Inferior parietal cortex (tissue), 1 donor: ENCODE measurements around the gene GSDME.
"Not testable (repeated sequence)": the region's sequence is repeated elsewhere in the genome, so short reads cannot be mapped to it uniquely, and the experiment has no call there.

ENCODE experiments used
- DNase-seq: peaks from one replicate; pipeline ENCODE4 v3.0.0-alpha.2; 2016; ENCODE audit errors: extremely low spot score

Gene GSDME

DNA sequence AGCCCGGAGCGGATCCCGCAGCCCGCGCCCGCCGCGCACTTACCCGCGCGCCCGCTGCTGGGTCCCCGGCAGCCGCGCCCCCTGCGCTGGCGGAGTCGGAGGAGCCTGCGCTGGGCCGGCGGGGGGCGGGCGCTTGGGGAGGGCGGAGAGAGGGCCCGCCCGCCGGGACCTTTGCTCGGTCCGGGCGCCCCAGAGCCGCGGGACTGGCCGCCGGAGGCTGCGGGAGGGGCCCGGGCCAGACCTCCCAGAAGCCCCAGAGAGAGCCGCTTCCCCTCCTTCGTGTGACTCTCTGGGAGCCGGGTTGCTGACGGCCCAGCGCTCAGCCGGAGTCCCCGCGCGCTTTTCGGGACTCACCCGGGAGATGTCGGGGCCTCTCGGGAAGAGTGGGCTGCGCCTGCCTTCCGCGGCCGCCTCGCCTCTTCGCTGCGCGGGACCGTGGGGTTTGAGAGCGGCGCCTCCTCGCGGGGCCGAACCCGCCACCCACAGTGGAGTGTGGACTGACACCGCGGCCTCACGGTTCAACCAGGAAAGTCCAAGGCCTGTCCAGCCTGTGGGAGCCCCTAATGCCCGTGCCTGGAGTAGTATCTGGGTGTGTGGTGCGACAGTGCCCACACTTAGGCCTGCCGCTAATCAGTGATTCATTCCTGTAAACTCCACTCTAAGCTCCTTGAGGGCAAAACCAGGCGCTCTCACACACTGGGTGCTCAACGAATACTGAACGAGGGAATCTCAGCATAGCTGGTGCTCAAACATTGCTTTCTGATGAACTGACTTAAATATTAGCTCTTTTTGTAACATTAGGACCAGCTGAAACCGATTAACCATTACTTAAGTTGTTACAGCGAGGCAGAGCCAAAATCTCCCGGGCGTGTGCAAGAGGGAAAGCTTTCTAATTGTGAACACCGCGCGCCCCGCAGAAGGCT, at the start of gene GSDME:
TSS of gene GSDME (minus strand) at position 112 of the 923 bp plus-strand sequence. CDS start 7,690 bp downstream, outside the sequence.
- DNase-seq: peak; percentile 38

DNA sequence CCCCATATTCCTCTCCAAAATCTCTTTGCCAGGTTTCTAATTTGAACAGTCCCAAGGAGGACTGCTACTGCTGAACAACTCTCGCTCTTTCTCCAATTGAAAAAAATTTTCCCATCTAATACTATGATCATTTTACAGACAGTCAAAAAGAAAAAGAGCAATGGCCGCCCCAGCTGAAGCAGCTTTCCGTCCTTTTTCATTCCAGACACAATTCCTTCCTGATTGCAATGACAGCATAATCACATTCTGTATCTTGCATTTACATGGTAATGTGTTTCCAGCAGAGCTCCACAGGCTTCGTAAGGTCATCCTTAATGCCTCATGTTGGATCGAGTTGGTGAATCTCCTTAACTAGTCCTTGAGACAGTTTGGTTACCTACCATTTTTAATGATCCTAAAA, 45.0 kb upstream of the GSDME start:
- DNase-seq: no peak

- no peak for DNase-seq
Measured at GRCh38 chr7:24801883-24802282, 44.6 kb upstream of the GSDME start.

- DNase-seq: no peak
Measured at GRCh38 chr7:24800667-24801066, 43.4 kb upstream of the GSDME start.

GRCh38 chr7:24800073-24800472, 42.8 kb upstream of the GSDME start:
- DNase-seq: no peak

GRCh38 chr7:24799506-24799905, 42.2 kb upstream of the GSDME start:
- no peak for DNase-seq

DNA sequence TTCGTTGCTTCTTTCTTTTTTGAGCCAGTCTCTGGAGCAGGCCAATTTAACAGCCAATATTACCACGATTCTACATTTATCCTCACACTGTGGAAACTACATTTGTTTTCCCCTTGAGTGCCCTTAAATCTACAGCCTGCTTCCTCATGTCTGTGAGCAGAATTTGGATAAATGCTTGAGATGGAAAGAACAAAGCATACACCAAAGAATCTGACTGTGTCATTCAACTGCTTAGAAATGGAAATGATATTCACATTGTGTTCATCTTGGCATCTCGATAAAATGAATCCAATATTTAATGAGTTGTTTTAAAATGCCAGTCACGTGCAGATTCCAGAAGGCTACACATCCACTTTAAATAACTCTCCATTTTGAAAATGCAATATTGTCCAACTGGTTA, 41.0 kb upstream of the GSDME start:
- DNase-seq: no peak

GRCh38 chr7:24797270-24797669, 40.0 kb upstream of the GSDME start:
- DNase-seq: no peak

- no peak for DNase-seq
Measured at GRCh38 chr7:24795407-24795767, 38.1 kb upstream of the GSDME start.

- not testable (repeated sequence) for DNase-seq
Measured at GRCh38 chr7:24794751-24795406, 37.6 kb upstream of the GSDME start.

DNA sequence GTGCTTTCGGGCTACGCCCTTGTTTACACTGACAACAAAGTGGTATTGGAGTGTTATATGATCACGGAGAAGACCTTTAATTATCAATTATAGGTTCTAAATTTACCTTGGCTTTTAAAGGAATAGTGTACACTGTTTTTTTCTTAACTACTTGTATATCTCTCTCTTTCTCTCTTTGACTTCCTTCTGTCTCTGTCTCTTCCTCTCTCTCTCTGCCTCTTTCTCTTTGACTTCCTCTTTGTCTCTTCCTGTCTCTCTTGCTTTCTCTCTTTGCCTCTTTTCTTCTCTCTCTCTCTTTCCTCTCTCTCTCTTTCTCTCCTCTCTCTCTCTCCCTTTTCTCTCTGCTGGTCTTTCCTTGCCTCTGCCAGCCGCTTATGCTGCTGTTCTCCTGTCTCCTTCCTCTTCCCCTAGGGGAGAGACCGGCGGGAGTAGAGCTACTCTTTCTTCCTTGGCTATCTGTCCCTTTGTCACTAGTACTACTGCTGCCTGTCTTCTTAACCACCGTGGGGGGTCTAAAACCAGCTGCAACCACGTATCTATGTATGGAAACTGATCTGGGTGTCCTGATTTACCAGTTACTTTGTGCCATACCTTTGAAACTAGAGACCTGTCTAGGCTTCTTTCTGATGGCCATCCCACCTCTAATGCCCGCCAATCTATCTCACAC, 36.9 kb upstream of the GSDME start:
- DNase-seq: no peak

- DNase-seq: no peak
Measured at GRCh38 chr7:24788961-24789576, 31.8 kb upstream of the GSDME start.

DNA sequence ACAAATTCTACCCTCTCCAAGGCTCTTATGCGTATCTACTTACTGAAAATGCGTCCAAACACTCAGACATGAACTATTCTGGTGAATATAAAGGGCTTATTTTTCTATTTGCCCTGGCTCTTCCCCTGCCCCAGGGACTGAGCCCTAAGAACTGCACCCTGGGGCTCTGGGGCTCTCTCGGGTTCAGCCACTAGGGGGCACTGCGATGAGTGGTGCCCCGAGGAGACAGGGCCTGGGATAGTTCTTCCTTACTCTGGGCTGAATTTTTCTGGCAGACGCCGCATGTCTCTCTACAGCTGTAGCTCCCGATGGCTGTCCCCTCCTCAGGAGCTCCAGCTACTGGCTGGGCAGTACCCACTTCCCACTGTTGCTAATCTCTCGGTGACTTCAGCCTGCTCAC, 30.8 kb upstream of the GSDME start:
- DNase-seq: no peak

DNA sequence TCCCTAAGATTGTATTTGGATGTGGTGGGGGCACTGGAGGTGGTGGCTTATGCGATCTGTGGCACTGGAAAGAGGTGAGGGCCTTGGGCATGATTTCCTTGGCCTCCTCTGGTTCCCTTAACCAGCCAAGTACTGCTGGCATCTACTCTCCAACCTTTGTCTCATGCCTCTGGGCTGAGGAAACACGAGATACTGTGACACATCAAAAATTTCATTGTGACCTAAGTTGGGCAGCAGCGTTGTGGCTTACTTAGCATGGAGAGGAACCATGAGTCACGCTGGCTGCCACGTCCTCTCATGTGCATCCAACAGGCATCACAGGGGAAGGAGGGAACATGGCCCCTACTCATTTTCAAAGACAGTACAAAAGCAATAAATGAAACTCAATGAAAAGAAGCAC, 29.7 kb upstream of the GSDME start:
- no peak for DNase-seq

DNA sequence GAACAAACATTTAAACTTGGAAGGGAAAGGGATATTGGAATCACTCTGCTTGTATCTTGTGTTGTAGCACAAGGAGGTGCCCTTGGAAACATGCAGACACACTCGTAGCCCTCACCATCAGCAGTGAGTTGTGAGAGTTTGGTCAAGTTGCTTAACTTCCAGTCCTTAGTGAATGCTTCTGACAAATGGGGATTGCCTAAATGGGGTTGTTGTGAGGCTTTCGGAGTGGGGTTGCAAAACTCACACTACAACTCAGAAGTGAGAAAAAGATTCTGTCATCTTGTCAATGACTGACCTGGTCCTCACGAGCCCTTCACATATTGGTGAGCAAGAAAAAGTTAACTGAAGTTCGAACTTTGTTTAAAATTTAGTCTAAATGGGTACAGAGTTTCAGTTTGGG, 29.0 kb upstream of the GSDME start:
- no peak for DNase-seq

DNA sequence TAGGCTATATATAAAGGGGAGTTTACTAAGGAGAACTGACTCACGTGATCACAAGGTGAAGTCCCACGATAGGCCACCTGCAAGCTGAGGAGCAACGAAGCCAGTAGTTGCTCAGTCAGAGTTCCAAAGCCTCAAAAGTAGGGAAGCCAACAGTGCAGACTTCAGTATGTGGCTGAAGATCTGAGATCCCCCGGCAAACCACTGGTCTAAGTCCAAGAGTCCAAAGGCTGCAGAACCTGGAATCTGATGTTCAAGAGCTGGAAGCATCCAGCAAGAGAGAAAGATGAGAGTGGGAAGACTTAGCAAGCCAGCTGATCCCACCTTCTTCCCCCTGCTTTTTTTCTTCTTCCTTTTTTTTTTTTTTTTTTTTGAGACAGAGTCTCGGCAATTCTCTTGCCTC, 27.0 kb upstream of the GSDME start:
- DNase-seq: no peak

DNA sequence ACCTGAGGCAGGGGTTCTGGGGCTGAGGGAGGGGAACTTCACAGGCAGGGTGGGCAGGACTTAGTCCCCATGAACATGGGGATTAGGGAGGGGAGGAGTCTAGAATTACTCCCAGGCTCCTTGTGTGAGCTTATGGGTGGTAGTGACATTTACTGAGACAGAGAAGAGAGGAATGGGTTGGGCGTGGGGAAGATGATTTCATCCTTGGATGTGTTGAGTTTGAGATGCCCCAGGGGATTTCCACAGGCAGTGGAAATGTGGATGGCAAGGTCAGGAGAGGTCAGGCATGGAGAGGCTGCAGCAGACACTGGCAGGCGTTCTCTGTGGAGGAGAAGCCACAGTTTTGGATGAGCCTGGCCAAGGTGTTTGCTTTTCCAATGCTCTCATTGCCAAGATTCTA, 26.4 kb upstream of the GSDME start:
- DNase-seq: no peak

- no peak for DNase-seq
Measured at GRCh38 chr7:24781106-24781505, 23.8 kb upstream of the GSDME start.

DNA sequence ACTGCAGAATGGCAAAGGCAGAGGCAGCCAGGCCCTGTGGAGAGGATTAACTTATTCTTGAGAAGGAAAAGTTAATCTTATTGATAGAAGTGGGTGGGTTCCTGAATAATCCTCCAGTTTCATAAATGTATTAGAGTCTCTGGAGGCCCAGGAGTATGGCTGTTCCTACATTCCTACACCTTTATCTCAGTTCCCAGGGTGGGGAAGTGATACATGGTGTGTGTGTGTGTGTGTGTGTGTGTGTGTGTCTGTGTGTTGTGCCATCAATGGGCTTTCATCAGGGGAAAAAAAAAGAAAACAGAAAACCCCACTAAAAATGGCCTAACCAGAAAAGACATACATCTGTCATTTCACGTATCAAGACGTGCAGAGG, 22.0 kb upstream of the GSDME start:
- no peak for DNase-seq

- peak; percentile 17 for DNase-seq
Measured at GRCh38 chr7:24778543-24779282, 21.4 kb upstream of the GSDME start.

DNA sequence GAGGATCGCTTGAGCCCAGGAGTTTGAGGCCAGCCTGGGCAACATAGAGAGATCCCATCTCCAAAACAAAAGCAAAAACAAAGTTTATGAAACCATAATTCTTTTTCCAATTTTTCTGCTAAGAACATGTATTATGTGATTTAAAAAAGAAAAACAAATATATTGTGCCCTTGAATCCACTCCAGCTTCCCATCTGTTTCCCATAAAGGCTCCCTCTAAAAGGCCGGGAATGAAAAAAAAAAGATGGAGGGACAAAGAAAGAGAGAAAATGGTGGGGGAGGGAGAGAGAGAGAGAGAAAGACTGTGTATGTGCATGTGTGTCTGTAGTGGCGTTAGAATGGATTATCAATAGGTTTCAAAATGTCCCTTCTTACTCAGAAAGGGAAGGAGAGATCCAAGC, 20.5 kb upstream of the GSDME start:
- no peak for DNase-seq

DNA sequence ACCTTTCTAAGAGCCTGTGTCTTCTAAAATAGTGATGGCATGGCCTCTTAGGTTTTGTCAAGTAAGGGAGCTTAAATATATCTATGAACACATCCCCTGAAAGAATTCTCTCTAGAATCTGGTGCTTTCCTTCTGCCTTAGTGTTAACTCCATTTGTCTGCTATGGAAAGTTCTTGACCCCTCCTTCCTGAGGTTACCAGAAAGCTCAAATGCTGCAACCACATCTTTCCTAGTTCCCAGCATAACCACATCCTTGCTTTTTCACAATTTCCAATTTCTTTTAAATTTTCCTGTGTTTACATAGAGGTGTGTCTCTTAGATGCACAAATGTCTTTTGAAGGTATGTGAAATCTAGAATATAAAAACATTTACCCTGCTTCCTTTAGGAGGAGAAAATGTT, 16.4 kb upstream of the GSDME start:
- no peak for DNase-seq
